SK-N-SH (cell line): ENCODE results near the gene PRKCI. TPM values are rescaled to one million over a fixed set of nuclear protein-coding genes. Genes with fewer than 3 reads are reported as not detected.
A peak's percentile ranks its signal among the peaks of the same experiment; 100 is the strongest.

Experiments used
- CTCF ChIA-PET: fragments of 300-600, 350-600 bp; formaldehyde crosslinking; extraction: SDS; loops from one replicate; lab custom pipeline; 2021; lab: Yijun Ruan, JAX
- POLR2A ChIA-PET: fragments of 350-600 bp; sonication (Branson Sonifier 250); formaldehyde crosslinking; extraction: SDS; loops from one replicate; lab custom pipeline; 2020; ENCODE audit warnings: antibody characterized with exemption, inconsistent platforms; lab: Yijun Ruan, JAX
- DNase-seq: peaks from one replicate; pipeline ENCODE4 v3.0.0; 2012
- H2AFZ ChIP-seq: fragments of 200-600 bp; sonication (generic); 2 replicates; pipeline ENCODE4 v1.8.1; 2016; ENCODE audit warnings: antibody characterized with exemption, mild to moderate bottlenecking, low read depth
- H3F3A ChIP-seq: fragments of 200-600 bp; sonication (generic); replicated peaks from 2 replicates; pipeline ENCODE3; 2016; ENCODE audit warnings: antibody characterized with exemption, mild to moderate bottlenecking; ENCODE audit not compliant: insufficient read depth
- H3K27ac ChIP-seq, 2 experiments: fragments of 200-500 bp in 1 of 2; fragments of 200-600 bp in 1 of 2; sonication (Bioruptor generic) in 1 of 2; sonication (generic), shearing (Covaris generic) in 1 of 2; 2 replicates each; pipeline versions ENCODE4 v1.5.1 to v1.6.1; 2014 to 2016; ENCODE audit warnings: low read depth in 2 of 2, inconsistent platforms in 1 of 2, low read length in 1 of 2, mild to moderate bottlenecking in 1 of 2, mixed read lengths in 1 of 2
- H3K27me3 ChIP-seq: fragments of 200-600 bp; sonication (generic), shearing (Covaris generic); 2 replicates; pipeline ENCODE4 v1.6.1; 2016; ENCODE audit warnings: mixed run types; ENCODE audit not compliant: insufficient read depth
- H3K36me3 ChIP-seq, 2 experiments: fragments of 200-500 bp in 1 of 2; fragments of 200-600 bp in 1 of 2; sonication (Bioruptor generic) in 1 of 2; sonication (generic) in 1 of 2; replicated peaks in 1 of 2; 2 replicates each; pipeline versions ENCODE3 to v1.5.1; 2014 to 2016; ENCODE audit warnings: low read length in 1 of 2, mild to moderate bottlenecking in 1 of 2; ENCODE audit not compliant: insufficient read depth in 2 of 2, control insufficient read depth in 1 of 2
- H3K4me1 ChIP-seq, 2 experiments: fragments of 200-500 bp in 1 of 2; fragments of 200-600 bp in 1 of 2; sonication (Bioruptor generic) in 1 of 2; sonication (generic), shearing (Covaris generic) in 1 of 2; 2 replicates each; pipeline versions ENCODE4 v1.5.1 to v1.6.1; 2014 to 2016; ENCODE audit warnings: low read depth in 1 of 2, low read length in 1 of 2, mixed run types in 1 of 2; ENCODE audit not compliant: insufficient read depth in 2 of 2, control insufficient read depth in 1 of 2
- H3K4me2 ChIP-seq: fragments of 200-600 bp; sonication (generic), shearing (Covaris generic); 2 replicates; pipeline ENCODE4 v1.6.1; 2017; ENCODE audit warnings: mixed run types
- H3K4me3 ChIP-seq, 2 experiments: fragments of 200-500 bp in 1 of 2; fragments of 200-600 bp in 1 of 2; sonication (Bioruptor generic) in 1 of 2; sonication (generic), shearing (Covaris generic) in 1 of 2; 2 replicates each; pipeline versions ENCODE4 v1.5.1 to v1.8.1; 2014 to 2016; ENCODE audit warnings: low read depth in 2 of 2, inconsistent platforms in 1 of 2, low read length in 1 of 2, mild to moderate bottlenecking in 1 of 2, mixed read lengths in 1 of 2, moderate library complexity in 1 of 2
- H3K79me2 ChIP-seq: fragments of 200-600 bp; sonication (generic); 2 replicates; pipeline ENCODE4 v1.8.1; 2017; ENCODE audit warnings: mild to moderate bottlenecking; ENCODE audit not compliant: insufficient read depth
- H3K9ac ChIP-seq: fragments of 200-600 bp; sonication (generic); 2 replicates; pipeline ENCODE4 v1.6.1; 2017; ENCODE audit warnings: mixed run types
- H3K9me2 ChIP-seq: fragments of 200-600 bp; sonication (generic); 2 replicates; pipeline ENCODE4 v1.6.1; 2017; ENCODE audit warnings: mixed run types
- H3K9me3 ChIP-seq: fragments of 200-600 bp; sonication (generic); 2 replicates; pipeline ENCODE4 v1.6.1; 2017; ENCODE audit warnings: mixed run types, mild to moderate bottlenecking, moderate library complexity
- H4K20me1 ChIP-seq: fragments of 200-600 bp; sonication (generic); 2 replicates; pipeline ENCODE4 v1.6.1; 2017; ENCODE audit warnings: mild to moderate bottlenecking, mixed run types; ENCODE audit not compliant: insufficient read depth
- CTCF ChIP-seq: fragments of 200-600 bp; sonication (generic); IDR thresholded peaks from 2 replicates; pipeline ENCODE4 v1.6.1; 2017; ENCODE audit warnings: antibody characterized with exemption, mild to moderate bottlenecking, moderate library complexity
- ELF1 ChIP-seq: IDR thresholded peaks from 2 replicates; pipeline ENCODE4 v1.4.0; 2012
- EP300 ChIP-seq, 2 experiments: IDR thresholded peaks; 2 replicates each; pipeline versions ENCODE4 v1.4.0 to v1.6.1; 2012; ENCODE audit warnings: borderline replicate concordance in 1 of 2, low read depth in 1 of 2, low read length in 1 of 2
- EZH2phosphoT487 ChIP-seq: fragments of 200-600 bp; sonication (generic); IDR thresholded peaks from 2 replicates; pipeline ENCODE4 v1.6.1; 2017; ENCODE audit warnings: low read depth, mixed run types, mild to moderate bottlenecking, antibody characterized with exemption, moderate library complexity, borderline replicate concordance
- FOXJ3 ChIP-seq: sonication (generic); formaldehyde crosslinking; IDR thresholded peaks from 2 replicates; pipeline ENCODE4 v1.5.1; 2020; ENCODE audit warnings: mild to moderate bottlenecking, missing genetic modification reagents
- GABPA ChIP-seq: IDR thresholded peaks from 2 replicates; pipeline ENCODE4 v1.4.0; 2012; ENCODE audit warnings: low read depth, mild to moderate bottlenecking
- GATA2 ChIP-seq: sonication (generic); formaldehyde crosslinking; IDR thresholded peaks from 2 replicates; pipeline ENCODE4 v1.5.0; 2020; ENCODE audit warnings: mild to moderate bottlenecking, missing genetic modification reagents
- JUND ChIP-seq: IDR thresholded peaks from 2 replicates; pipeline ENCODE4 v1.4.0; 2012
- MAX ChIP-seq: IDR thresholded peaks from 2 replicates; pipeline ENCODE4 v1.4.0; 2012; ENCODE audit warnings: low read depth
- MEF2A ChIP-seq: IDR thresholded peaks from 2 replicates; pipeline ENCODE4 v1.4.0; 2012; ENCODE audit warnings: low read depth, borderline replicate concordance
- MXI1 ChIP-seq: IDR thresholded peaks from 2 replicates; pipeline ENCODE4 v1.6.1; 2012; ENCODE audit warnings: mild to moderate bottlenecking, low read depth, low read length, improper control_type of control experiment
- NFIC ChIP-seq: IDR thresholded peaks from 2 replicates; pipeline ENCODE4 v1.4.0; 2012; ENCODE audit warnings: borderline replicate concordance
- NRF1 ChIP-seq: IDR thresholded peaks from 2 replicates; pipeline ENCODE4 v1.6.1; 2012; ENCODE audit warnings: low read depth, mild to moderate bottlenecking, low read length
- POLR2AphosphoS5 ChIP-seq: IDR thresholded peaks from 2 replicates; pipeline ENCODE4 v1.6.1; 2012; ENCODE audit warnings: low read depth, low read length
- RFX5 ChIP-seq: IDR thresholded peaks from 2 replicates; pipeline ENCODE4 v1.6.1; 2012; ENCODE audit warnings: mild to moderate bottlenecking, improper control_type of control experiment, low read length
- RXRA ChIP-seq: IDR thresholded peaks from 2 replicates; pipeline ENCODE4 v1.4.0; 2012; ENCODE audit warnings: low read depth, mild to moderate bottlenecking, borderline replicate concordance
- SIN3A ChIP-seq: IDR thresholded peaks from 2 replicates; pipeline ENCODE4 v1.6.1; 2012; ENCODE audit warnings: low read depth, mild to moderate bottlenecking, low read length, moderate library complexity, borderline replicate concordance
- TAF1 ChIP-seq: IDR thresholded peaks from 2 replicates; pipeline ENCODE4 v1.6.1; 2012; ENCODE audit warnings: low read depth, mild to moderate bottlenecking, low read length, moderate library complexity, borderline replicate concordance
- TCF12 ChIP-seq: IDR thresholded peaks from 2 replicates; pipeline ENCODE4 v1.4.0; 2012
- TEAD4 ChIP-seq: IDR thresholded peaks from 2 replicates; pipeline ENCODE4 v1.4.0; 2012; ENCODE audit warnings: mild to moderate bottlenecking, borderline replicate concordance; ENCODE audit not compliant: insufficient read depth
- YY1 ChIP-seq: IDR thresholded peaks from 2 replicates; pipeline ENCODE4 v1.4.0; 2012; ENCODE audit warnings: low read depth, mild to moderate bottlenecking
- WGBS: methylation state at CpG from one replicate; pipeline ENCODE4 v1.1.6; 2017; ENCODE audit warnings: low lambda C conversion rate; 5-methylcytosine and 5-hydroxymethylcytosine counted together
- polyA plus RNA-seq, 3 experiments: library from polyadenylated mRNA; depleted of rRNA; stranded (reverse); fragments of >200 nt; gene quantifications; 2 replicates each; pipeline ENCODE4 v1.2.3, GENCODE V29; 2012
- TF ChIP-seq, protein P1 (sequence below): IDR thresholded peaks from 2 replicates; pipeline ENCODE4; 2012

The PRKCI gene
- 10.1 and 16.0 TPM in 2 replicates for polyA plus RNA-seq (2012; rRNA removed)
- 16.2 and 18.4 TPM in 2 replicates for polyA plus RNA-seq (2012; cell fraction: cytosol; rRNA removed)
- polyA plus RNA-seq (2012; cell fraction: nucleus; rRNA removed): 10.2 and 18.1 TPM in 2 replicates

GRCh38 chr3:170221924-170222646 lies at the start of gene PRKCI:
Gene PRKCI (plus strand): TSS chr3:170222424. CDS start chr3:170222670, 246 bp downstream.
- peaks cover 0 to 6% of the 10 kb centered on the region in 2 experiments; a peak in 2 of 4 replicates for H3K4me1 ChIP-seq
- peak within 1 kb of the TSS; percentile 73 to 78 for H3K4me3 ChIP-seq
- no peaks in the 10 kb centered on the region for H3K36me3 ChIP-seq
- no peaks in the 10 kb centered on the region for H3K27me3 ChIP-seq
- peaks cover 43% of the 10 kb centered on the region for H3K79me2 ChIP-seq
- peak within 1 kb of the TSS; percentile 68 for H3K4me2 ChIP-seq
- ChIA-PET CTCF (interaction anchor here (1.0 to 2.4 kb wide), 4 partner anchors 11 to 135 kb away, joined by 3 to 5 read pairs (median 4); partner anchors contain the start of gene SKIL), POLR2A (interaction anchor here (0.5 to 1.4 kb wide), 4 partner anchors 11 to 648 kb away, joined by 4 to 7 read pairs (median 6); partner anchors contain the start of gene RPL22L1)
- H3F3A ChIP-seq: no peaks in the 10 kb centered on the region
- no peaks in the 10 kb centered on the region for H3K9me3 ChIP-seq
- DNase-seq: peak; percentile 95
- peaks cover 12% of the 10 kb centered on the region; the same call in 1 of the 2 replicates for H4K20me1 ChIP-seq
- WGBS: 2% methylated on average over 29 of the region's 60 CpGs
- peak within 1 kb of the TSS; percentile 81 to 97 for H3K27ac ChIP-seq
- peak within 1 kb of the TSS; percentile 78 for H3K9ac ChIP-seq
- TF ChIP-seq FOXJ3 (no peak), TEAD4 (0 out of 2 replicates have a peak, but pooled peaks have one; percentile 52), GATA2 (CRISPR knock-in tag) (no peak), MAX (peak; percentile 40; the same call in 1 of the 2 replicates), RFX5 (no peak), NFIC (peak; percentile 97), JUND (peak; percentile 70; the same call in 1 of the 2 replicates), TAF1 (no peak; the same call in 1 of the 2 replicates), GABPA (no peak), EP300 (IDR thresholded peaks at IDR 0.05; ENCODE audit: borderline replicate concordance in 1 of 2, low read depth in 1 of 2, low read length in 1 of 2) (0 out of 4 replicates have a peak, but pooled peaks of 1 of the 2 experiments have one; percentile 54), EZH2phosphoT487 (no peak), CTCF (no peak), MEF2A (no peak), YY1 (no peak), MXI1 (peak; percentile 62; the same call in 1 of the 2 replicates), SIN3A (no peak), RXRA (no peak), NRF1 (0 out of 2 replicates have a peak, but pooled peaks have one; percentile 32), ELF1 (0 out of 2 replicates have a peak, but pooled peaks have one; percentile 32), POLR2AphosphoS5 (peak; percentile 49; the same call in 1 of the 2 replicates), TCF12 (peak; percentile 26; the same call in 1 of the 2 replicates)
- TF ChIP-seq, protein P1, sequence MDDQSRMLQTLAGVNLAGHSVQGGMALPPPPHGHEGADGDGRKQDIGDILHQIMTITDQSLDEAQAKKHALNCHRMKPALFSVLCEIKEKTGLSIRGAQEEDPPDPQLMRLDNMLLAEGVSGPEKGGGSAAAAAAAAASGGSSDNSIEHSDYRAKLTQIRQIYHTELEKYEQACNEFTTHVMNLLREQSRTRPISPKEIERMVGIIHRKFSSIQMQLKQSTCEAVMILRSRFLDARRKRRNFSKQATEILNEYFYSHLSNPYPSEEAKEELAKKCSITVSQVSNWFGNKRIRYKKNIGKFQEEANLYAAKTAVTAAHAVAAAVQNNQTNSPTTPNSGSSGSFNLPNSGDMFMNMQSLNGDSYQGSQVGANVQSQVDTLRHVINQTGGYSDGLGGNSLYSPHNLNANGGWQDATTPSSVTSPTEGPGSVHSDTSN: 0 out of 2 replicates have a peak, but pooled peaks have one; percentile 3
- TF ChIP-seq, all 33 proteins: peak for 11
- Histone ChIP-seq H3K9me2 (no peaks in the 10 kb centered on the region), H2AFZ (peak within 1 kb of the TSS; percentile 71)
